AG04449 (cell line): ENCODE results near the gene SHISAL1.

Source experiments
- CTCF ChIA-PET: fragments of 350-600 bp; formaldehyde crosslinking; extraction: SDS; loops from one replicate; lab custom pipeline; 2021; ENCODE audit warnings: antibody characterized with exemption; lab: Yijun Ruan, JAX
- POLR2A ChIA-PET: fragments of 400-600, 350-600 bp; formaldehyde crosslinking; extraction: SDS; loops from one replicate; lab custom pipeline; 2020; ENCODE audit warnings: antibody characterized with exemption, inconsistent platforms; lab: Yijun Ruan, JAX
- DNase-seq: peaks from one replicate; pipeline ENCODE4 v3.0.0-alpha.2; 2010; ENCODE audit warnings: low read depth, low spot score
- H3K4me3 ChIP-seq: 2 replicates; pipeline ENCODE4 v1.5.1; 2011; ENCODE audit warnings: low read depth, mild to moderate bottlenecking, control low read depth, low read length
- CTCF ChIP-seq: IDR thresholded peaks from one replicate; pipeline ENCODE4 v1.5.1; 2011; ENCODE audit warnings: mild to moderate bottlenecking, moderate library complexity, low read length, control low read depth, inconsistent platforms; ENCODE audit not compliant: insufficient read depth; ENCODE audit errors: missing control alignments

SHISAL1 gene

DNA sequence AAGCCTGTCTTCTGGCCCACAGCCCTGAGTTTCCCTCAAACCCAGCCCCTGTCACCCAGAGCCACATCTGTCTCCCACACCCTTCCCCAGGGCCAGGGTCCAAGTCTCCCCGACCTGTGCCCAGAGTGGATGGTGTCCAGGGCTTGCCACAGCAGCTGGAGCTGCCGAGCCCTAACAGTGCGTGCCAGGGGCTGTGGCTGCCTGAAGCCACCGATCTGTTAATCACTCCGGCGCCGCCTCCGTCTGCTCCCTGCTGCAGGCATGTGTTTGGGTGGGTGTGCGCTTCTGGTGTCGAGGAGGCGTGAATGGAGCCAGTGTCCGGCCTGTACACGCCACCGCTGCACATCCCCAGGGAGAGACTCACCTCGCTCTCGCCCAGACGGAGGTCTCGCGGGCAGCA, 26.1 kb downstream of the SHISAL1 start:
- no peak overlapping the region for H3K4me3 ChIP-seq
- DNase-seq = no peak
- POLR2A ChIA-PET = interaction anchor here (0.5 kb wide), 1 partner anchor 106 kb away, joined by 4 read pairs; the partner anchor contains the start of gene PARVG
- no peak for TF ChIP-seq CTCF
- CTCF ChIA-PET = no interaction called here

DNA sequence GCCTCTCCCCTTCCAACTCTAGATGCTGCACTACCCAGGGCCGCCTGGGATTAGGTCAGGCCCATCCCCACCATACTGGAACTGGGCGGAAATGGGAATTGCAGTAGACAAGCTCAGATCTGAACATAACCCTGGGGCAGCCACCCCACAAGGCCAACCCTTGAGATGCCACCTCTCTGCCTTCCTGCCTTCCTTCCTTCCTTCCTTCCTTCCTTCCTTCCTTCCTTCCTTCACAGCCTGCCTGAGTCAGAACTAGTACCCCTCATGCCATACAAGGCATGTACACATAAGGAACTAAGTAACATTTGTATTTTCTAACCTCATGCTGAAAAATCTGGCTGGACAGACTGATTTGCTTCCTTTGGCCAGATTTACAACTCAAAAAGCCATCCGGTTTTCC, 28.0 kb downstream of the SHISAL1 start:
- DNase-seq = no peak
- POLR2A ChIA-PET = no interaction called here
- no peak for TF ChIP-seq CTCF
- no peak overlapping the region for H3K4me3 ChIP-seq
- CTCF ChIA-PET = no interaction called here

GRCh38 chr22:44281768-44282637, 30.7 kb downstream of the SHISAL1 start:
- no peak for DNase-seq
- H3K4me3 ChIP-seq = no peak overlapping the region
- TF ChIP-seq CTCF = no peak
- ChIA-PET CTCF (no interaction called here), POLR2A (no interaction called here)

GRCh38 chr22:44280665-44281188, 32.0 kb downstream of the SHISAL1 start:
- DNase-seq = no peak
- POLR2A ChIA-PET = no interaction called here
- no peak for TF ChIP-seq CTCF
- CTCF ChIA-PET = no interaction called here
- no peak overlapping the region for H3K4me3 ChIP-seq

DNA sequence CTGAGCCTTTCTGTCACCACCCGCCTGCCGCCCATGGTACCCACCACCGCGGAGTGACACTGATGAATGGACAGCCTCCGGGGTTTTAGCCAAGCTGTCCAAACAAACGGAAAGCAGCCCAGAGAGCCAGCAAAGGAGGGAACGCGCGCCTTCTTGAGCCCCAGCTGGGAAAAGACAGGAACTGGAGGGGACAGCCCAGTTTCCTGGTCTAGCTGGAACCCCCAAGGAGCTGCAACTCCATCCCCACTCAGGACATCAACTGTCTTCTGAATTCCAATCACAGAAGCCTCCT, 33.7 kb downstream of the SHISAL1 start:
- no peak overlapping the region for H3K4me3 ChIP-seq
- ChIA-PET POLR2A (no interaction called here), CTCF (no interaction called here)
- DNase-seq = no peak
- no peak for TF ChIP-seq CTCF

DNA sequence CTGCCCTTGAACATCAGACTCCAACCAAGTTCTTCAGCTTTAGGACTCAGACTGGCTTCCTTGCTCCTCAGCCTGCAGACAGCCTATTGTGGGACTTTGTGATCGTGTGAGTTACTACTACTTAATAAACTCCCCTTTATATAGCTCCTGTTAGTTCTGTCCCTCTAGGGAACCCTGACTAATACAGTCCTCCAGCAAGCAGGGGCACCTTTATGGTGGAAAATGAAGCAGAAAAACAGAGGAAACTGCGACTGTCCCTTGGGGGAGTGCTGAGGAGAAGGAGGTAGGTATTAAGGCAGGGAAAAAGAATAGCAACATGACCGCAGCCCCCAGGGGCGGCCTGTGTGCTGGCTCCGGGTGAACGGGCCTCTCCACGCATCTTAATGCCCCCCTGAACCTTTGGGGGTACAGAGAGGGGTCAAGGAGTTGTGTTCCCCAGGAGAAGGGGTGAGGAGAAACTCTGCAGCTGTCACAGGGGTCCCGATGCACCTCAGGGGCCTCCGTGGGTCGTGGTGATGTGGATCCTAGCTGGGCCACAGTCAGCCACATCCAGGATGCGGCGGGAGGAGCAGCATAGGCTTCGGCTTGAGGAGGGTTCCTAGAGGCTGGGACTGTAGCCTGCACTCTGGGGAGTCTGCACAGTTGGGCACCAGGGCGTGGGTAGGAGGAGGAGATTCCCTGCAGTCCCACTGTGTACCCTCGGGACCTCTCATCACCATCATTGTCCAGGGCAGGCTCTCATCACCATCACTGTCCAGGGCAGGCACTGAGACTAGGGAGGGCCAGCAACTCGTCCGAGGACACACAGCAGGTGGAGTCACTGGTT, 34.3 kb downstream of the SHISAL1 start:
- H3K4me3 ChIP-seq = no peak overlapping the region
- ChIA-PET CTCF (no interaction called here), POLR2A (no interaction called here)
- DNase-seq = no peak
- TF ChIP-seq CTCF = no peak
